Fibroblast of lung (primary cell): ENCODE data around the gene LSM3. TPM values are rescaled to one million over a fixed set of nuclear protein-coding genes. Genes with fewer than 3 reads are reported as not detected.

Experiments
- DNase-seq, 2 donors: peaks; one replicate each; pipeline versions ENCODE4 v3.0.0 to v3.0.0-alpha.2; 2010; ENCODE audit warnings: low read depth in 2 of 2
- H2AFZ ChIP-seq: 2 replicates; pipeline ENCODE4 v1.5.1; 2012; ENCODE audit warnings: low read length, control low read depth, inconsistent platforms
- H3K27ac ChIP-seq: 2 replicates; pipeline ENCODE4 v1.5.1; 2011; ENCODE audit warnings: low read length, control low read depth; ENCODE audit not compliant: insufficient read depth
- H3K27me3 ChIP-seq: 2 replicates; pipeline ENCODE4 v1.5.1; 2011; ENCODE audit warnings: mild to moderate bottlenecking, low read length; ENCODE audit not compliant: control insufficient read depth, insufficient read depth
- H3K36me3 ChIP-seq: 2 replicates; pipeline ENCODE4 v1.5.1; 2011; ENCODE audit warnings: low read length; ENCODE audit not compliant: control insufficient read depth, insufficient read depth
- H3K4me1 ChIP-seq: 2 replicates; pipeline ENCODE4 v1.5.1; 2011; ENCODE audit warnings: low read length; ENCODE audit not compliant: control insufficient read depth, insufficient read depth; ENCODE audit errors: extremely low read depth
- H3K4me2 ChIP-seq: 2 replicates; pipeline ENCODE4 v1.5.1; 2011; ENCODE audit warnings: low read length, control low read depth; ENCODE audit not compliant: insufficient read depth; ENCODE audit errors: extremely low read depth
- H3K4me3 ChIP-seq, 4 experiments: fragments of 200-600 bp in 1 of 4; sonication (generic) in 1 of 4; replicated peaks in 1 of 4; 2 replicates each; pipeline ENCODE4 v1.5.1; 2011 to 2016; ENCODE audit warnings: low read length in 4 of 4, low read depth in 3 of 4, mild to moderate bottlenecking in 3 of 4, control low read depth in 2 of 4, inconsistent platforms in 1 of 4, mixed read lengths in 1 of 4; ENCODE audit not compliant: insufficient read depth in 1 of 4; ENCODE audit errors: control extremely low read depth in 1 of 4
- H3K79me2 ChIP-seq: 2 replicates; pipeline ENCODE4 v1.5.1; 2012; ENCODE audit warnings: mild to moderate bottlenecking, low read length, inconsistent platforms; ENCODE audit not compliant: control insufficient read depth, insufficient read depth
- H3K9ac ChIP-seq: 2 replicates; pipeline ENCODE4 v1.5.1; 2011; ENCODE audit warnings: mild to moderate bottlenecking, low read length, control low read depth; ENCODE audit not compliant: insufficient read depth
- H3K9me3 ChIP-seq: 2 replicates; pipeline ENCODE4 v1.5.1; 2012; ENCODE audit warnings: low read depth, low read length; ENCODE audit not compliant: control insufficient read depth, insufficient read depth
- H4K20me1 ChIP-seq: 2 replicates; pipeline ENCODE4 v1.5.1; 2011; ENCODE audit warnings: low read length; ENCODE audit not compliant: control insufficient read depth, insufficient read depth; ENCODE audit errors: extremely low read depth
- CTCF ChIP-seq, 2 donors: IDR thresholded peaks in 1 of 2; conservative IDR thresholded peaks in 1 of 2; 1 replicate in 1 of 2; 2 replicates in 1 of 2; pipeline ENCODE4 v1.5.1; 2011 to 2012; ENCODE audit warnings: low read length in 2 of 2, control low read depth in 1 of 2, inconsistent platforms in 1 of 2, low read depth in 1 of 2, mild to moderate bottlenecking in 1 of 2
- EZH2 ChIP-seq: IDR thresholded peaks from 2 replicates; pipeline ENCODE4 v1.5.1; 2012; ENCODE audit warnings: low read length, control low read depth, mild to moderate bottlenecking; ENCODE audit errors: missing control alignments
- polyA plus RNA-seq, 2 donors: library from polyadenylated mRNA; depleted of rRNA in 1 of 2; stranded (reverse) in 1 of 2; unstranded in 1 of 2; fragments of >200 nt; gene quantifications; 2 replicates each; pipeline ENCODE4 v1.2.1, GENCODE V29; 2011 to 2012; ENCODE audit warnings: missing spikeins in 1 of 2
- total RNA-seq: library from RNA; depleted of rRNA; stranded (reverse); fragments of >200 nt; gene quantifications from 2 replicates; pipeline ENCODE4 v1.2.1, GENCODE V29; 2014

LSM3 gene
- total and polyA plus RNA-seq, 2 donors (not counting 1 experiment from before 2014, with no cell fraction given), result 5.1 to 14.9 TPM

GRCh38 chr3:14132689-14133088 is 45.9 kb upstream of the LSM3 start:
- DNase-seq, result no peak
- TF ChIP-seq CTCF (conservative IDR thresholded peaks at IDR 0.05 in 1 of 2, IDR thresholded peaks at IDR 0.05 in 1 of 2; ENCODE audit: low read depth in 1 of 2, low read length in 2 of 2), result no peak
- no peak for TF ChIP-seq EZH2
- H3K79me2 ChIP-seq, result peaks cover 19% of the 10 kb centered on the region
- no peaks in the 10 kb centered on the region for H3K27me3 ChIP-seq
- H3K9ac ChIP-seq, result no peak overlapping the region
- H3K36me3 ChIP-seq, result peaks cover 55% of the 10 kb centered on the region
- no peak overlapping the region for H2AFZ ChIP-seq
- H3K4me2 ChIP-seq, result no peak overlapping the region
- no peaks in the 10 kb centered on the region for H4K20me1 ChIP-seq
- H3K9me3 ChIP-seq, result no peaks in the 10 kb centered on the region
- no peak overlapping the region for H3K4me3 ChIP-seq
- H3K4me1 ChIP-seq, result peaks cover 3% of the 10 kb centered on the region
- no peak overlapping the region for H3K27ac ChIP-seq

GRCh38 chr3:14133188-14133800 is 45.3 kb upstream of the LSM3 start:
- no peak overlapping the region for H3K27ac ChIP-seq
- H4K20me1 ChIP-seq, result no peaks in the 10 kb centered on the region
- H3K79me2 ChIP-seq, result peaks cover 13% of the 10 kb centered on the region
- no peak for TF ChIP-seq CTCF (conservative IDR thresholded peaks at IDR 0.05 in 1 of 2, IDR thresholded peaks at IDR 0.05 in 1 of 2; ENCODE audit: low read depth in 1 of 2, low read length in 2 of 2)
- H3K4me1 ChIP-seq, result peaks cover 3% of the 10 kb centered on the region
- H2AFZ ChIP-seq, result no peak overlapping the region
- no peak overlapping the region for H3K9ac ChIP-seq
- no peaks in the 10 kb centered on the region for H3K9me3 ChIP-seq
- no peak overlapping the region for H3K4me2 ChIP-seq
- H3K4me3 ChIP-seq, result no peak overlapping the region
- H3K36me3 ChIP-seq, result peaks cover 57% of the 10 kb centered on the region
- DNase-seq, result no peak
- H3K27me3 ChIP-seq, result no peaks in the 10 kb centered on the region

DNA sequence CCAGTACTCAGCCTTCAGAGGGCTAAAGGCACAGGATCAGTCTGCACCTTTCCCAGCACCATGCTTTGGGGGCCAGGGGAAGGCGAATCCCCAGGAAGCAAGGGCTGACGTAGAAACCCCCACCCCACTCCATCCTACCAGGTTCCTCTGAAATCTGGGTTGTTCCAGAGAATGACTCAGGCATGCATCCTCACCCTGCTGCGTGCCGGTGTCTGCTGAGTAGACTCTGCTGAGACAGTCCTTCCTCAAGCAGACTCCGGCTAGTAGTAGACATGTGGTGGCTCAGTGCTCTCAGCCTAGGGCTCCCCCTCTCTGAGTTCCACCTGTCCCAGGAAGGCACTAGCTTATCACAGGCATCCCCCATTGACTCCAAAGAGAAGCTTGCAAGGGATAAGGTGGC is 44.7 kb upstream of the LSM3 start:
- DNase-seq, result no peak

More for the DNA sequence above, 44.7 kb upstream of the LSM3 start:
- Histone ChIP-seq H3K9ac (no peak overlapping the region), H3K36me3 (peaks cover 58% of the 10 kb centered on the region), H3K4me2 (no peak overlapping the region), H3K9me3 (no peaks in the 10 kb centered on the region), H3K27me3 (no peaks in the 10 kb centered on the region), H3K79me2 (peaks cover 7% of the 10 kb centered on the region), H2AFZ (no peak overlapping the region), H3K27ac (no peak overlapping the region), H3K4me1 (peaks cover 3% of the 10 kb centered on the region), H3K4me3 (no peak overlapping the region), H4K20me1 (no peaks in the 10 kb centered on the region)
- TF ChIP-seq CTCF (conservative IDR thresholded peaks at IDR 0.05 in 1 of 2, IDR thresholded peaks at IDR 0.05 in 1 of 2; ENCODE audit: low read depth in 1 of 2, low read length in 2 of 2), result no peak
- TF ChIP-seq EZH2, result no peak
